HepG2 (cell line): ENCODE data around the gene TRNT1. TPM values are rescaled to one million over a fixed set of nuclear protein-coding genes. Genes with fewer than 3 reads are reported as not detected.

ENCODE experiments used
- ATAD3A ChIP-seq: sonication (generic); formaldehyde crosslinking; IDR thresholded peaks from 2 replicates; pipeline ENCODE4 v1.4.0; 2020; ENCODE audit warnings: missing genetic modification reagents
- BCLAF1 ChIP-seq: fragments of 450-650 bp; IDR thresholded peaks from 2 replicates; pipeline ENCODE4 v1.6.1; 2017; ENCODE audit warnings: mild to moderate bottlenecking
- ELK4 ChIP-seq: sonication (generic); formaldehyde crosslinking; IDR thresholded peaks from 2 replicates; pipeline ENCODE4 v1.9.0; 2021; ENCODE audit warnings: missing genetic modification reagents, borderline replicate concordance
- HHEX ChIP-seq: IDR thresholded peaks from 2 replicates; pipeline ENCODE4 v1.6.1; 2016; ENCODE audit warnings: control low read depth
- JARID2 ChIP-seq: sonication (generic); formaldehyde crosslinking; IDR thresholded peaks from 2 replicates; pipeline ENCODE4 v1.8.1; 2023; ENCODE audit warnings: missing genetic modification reagents, inconsistent platforms; ENCODE audit not compliant: insufficient replicate concordance
- KLF16 ChIP-seq, 2 experiments: sonication (generic) in 1 of 2; formaldehyde crosslinking in 1 of 2; IDR thresholded peaks; 2 replicates each; pipeline versions ENCODE4 v1.6.1 to v1.8.0; 2016 to 2023; ENCODE audit warnings: missing genetic modification reagents in 2 of 2, missing compliant biosample characterization in 1 of 2
- MAFF ChIP-seq: IDR thresholded peaks from 2 replicates; pipeline ENCODE4 v1.6.1; 2011; ENCODE audit warnings: low read depth, low read length, improper control_type of control experiment
- MYPOP ChIP-seq: sonication (generic); formaldehyde crosslinking; IDR thresholded peaks from 2 replicates; pipeline ENCODE4 v1.8.1; 2023; ENCODE audit warnings: mild to moderate bottlenecking, moderate library complexity, missing genetic modification reagents
- NPAS2 ChIP-seq: sonication (generic); formaldehyde crosslinking; IDR thresholded peaks from 2 replicates; pipeline ENCODE4 v1.8.0; 2022; ENCODE audit warnings: mild to moderate bottlenecking, missing genetic modification reagents, borderline replicate concordance
- PRDM15 ChIP-seq: sonication (generic); formaldehyde crosslinking; IDR thresholded peaks from 2 replicates; pipeline ENCODE4 v1.4.0; 2020; ENCODE audit warnings: missing genetic modification reagents
- ZBTB10 ChIP-seq: sonication (generic); formaldehyde crosslinking; IDR thresholded peaks from 2 replicates; pipeline ENCODE4 v1.4.0; 2020; ENCODE audit warnings: missing genetic modification reagents, borderline replicate concordance
- ZEB1 ChIP-seq: IDR thresholded peaks from 2 replicates; pipeline ENCODE4 v1.6.1; 2012; ENCODE audit warnings: mild to moderate bottlenecking, low read depth, inconsistent platforms; ENCODE audit not compliant: insufficient replicate concordance
- ZNF354B ChIP-seq: sonication (generic); formaldehyde crosslinking; IDR thresholded peaks from 2 replicates; pipeline ENCODE4 v1.8.0; 2022; ENCODE audit warnings: mild to moderate bottlenecking, missing genetic modification reagents
- ZNF431 ChIP-seq: sonication (generic); formaldehyde crosslinking; IDR thresholded peaks from 2 replicates; pipeline ENCODE4 v1.9.0; 2022; ENCODE audit warnings: missing genetic modification reagents, low read depth, mild to moderate bottlenecking, borderline replicate concordance
- ZNF44 ChIP-seq: sonication (generic); formaldehyde crosslinking; IDR thresholded peaks from 2 replicates; pipeline ENCODE4 v1.5.1; 2020; ENCODE audit warnings: mild to moderate bottlenecking, missing genetic modification reagents
- ZNF768 ChIP-seq: sonication (generic); formaldehyde crosslinking; IDR thresholded peaks from 2 replicates; pipeline ENCODE4 v1.4.0; 2020; ENCODE audit warnings: missing genetic modification reagents
- polyA plus RNA-seq, 8 experiments: library from polyadenylated mRNA; depleted of rRNA in 3 of 8; stranded (reverse) in 7 of 8; unstranded in 1 of 8; fragments of >200 nt; fragmentation: Illumina TruSeq in 4 of 8; extraction: Trizol in 4 of 8; gene quantifications; 2 replicates each; pipeline versions ENCODE4 v1.2.1 to v1.2.3, GENCODE V29; 2011 to 2016; ENCODE audit warnings: low read depth in 4 of 8, missing spikeins in 1 of 8, mixed read lengths in 1 of 8; ENCODE audit not compliant: insufficient read depth in 1 of 8
- total RNA-seq, 5 experiments: library from RNA; depleted of rRNA; stranded (reverse); fragments of >200 nt; fragmentation: Illumina TruSeq; extraction: Trizol; gene quantifications; 2 replicates each; pipeline ENCODE4 v1.2.3, GENCODE V29; 2016; ENCODE audit warnings: low read depth in 1 of 5

The TRNT1 gene
- total and polyA plus RNA-seq, 2 of the 13 experiments (the other 11 are each of a cell fraction or from before 2014, with no cell fraction given) = 9.4 to 27.7 TPM

GRCh38 chr3:3179407-3180094, 52.8 kb downstream of the TRNT1 start, which contains the start of gene CRBN (continued):
- TF ChIP-seq BCLAF1 (no peak), MAFF (no peak), ZNF44 (CRISPR knock-in tag) (0 out of 2 replicates have a peak, but pooled peaks have one; percentile 67), PRDM15 (CRISPR knock-in tag) (peak; percentile 54; the same call in 1 of the 2 replicates), ELK4 (CRISPR knock-in tag) (no peak), JARID2 (no peak), ZNF768 (CRISPR knock-in tag) (peak; percentile 78; the same call in 1 of the 2 replicates), KLF16 (CRISPR knock-in tag; IDR thresholded peaks at IDR 0.05) (peak in 1 of 2 experiments; percentile 88; a peak in 2 of 4 replicates), HHEX (CRISPR knock-in tag) (no peak), ZBTB10 (no peak), NPAS2 (no peak), ZNF431 (CRISPR knock-in tag) (peak; percentile 80; the same call in 1 of the 2 replicates), ZEB1 (no peak), ZNF354B (CRISPR knock-in tag) (no peak), MYPOP (CRISPR knock-in tag) (peak; percentile 68; the same call in 1 of the 2 replicates), ATAD3A (CRISPR knock-in tag) (no peak)
